HL-60 (cell line): Measurements from ENCODE around the gene SLC25A4.

Experiments
- GABPA ChIP-seq: IDR thresholded peaks from 2 replicates; pipeline ENCODE4 v1.6.1; 2012; ENCODE audit warnings: low read depth
- POLR2AphosphoS5 ChIP-seq: IDR thresholded peaks from 2 replicates; pipeline ENCODE4 v1.6.1; 2012; ENCODE audit warnings: low read depth
- TF ChIP-seq, protein P1 (sequence below): IDR thresholded peaks from one replicate; pipeline ENCODE4 v1.5.1; 2011; ENCODE audit warnings: low read length, control low read depth, inconsistent platforms; ENCODE audit not compliant: insufficient read depth

DNA sequence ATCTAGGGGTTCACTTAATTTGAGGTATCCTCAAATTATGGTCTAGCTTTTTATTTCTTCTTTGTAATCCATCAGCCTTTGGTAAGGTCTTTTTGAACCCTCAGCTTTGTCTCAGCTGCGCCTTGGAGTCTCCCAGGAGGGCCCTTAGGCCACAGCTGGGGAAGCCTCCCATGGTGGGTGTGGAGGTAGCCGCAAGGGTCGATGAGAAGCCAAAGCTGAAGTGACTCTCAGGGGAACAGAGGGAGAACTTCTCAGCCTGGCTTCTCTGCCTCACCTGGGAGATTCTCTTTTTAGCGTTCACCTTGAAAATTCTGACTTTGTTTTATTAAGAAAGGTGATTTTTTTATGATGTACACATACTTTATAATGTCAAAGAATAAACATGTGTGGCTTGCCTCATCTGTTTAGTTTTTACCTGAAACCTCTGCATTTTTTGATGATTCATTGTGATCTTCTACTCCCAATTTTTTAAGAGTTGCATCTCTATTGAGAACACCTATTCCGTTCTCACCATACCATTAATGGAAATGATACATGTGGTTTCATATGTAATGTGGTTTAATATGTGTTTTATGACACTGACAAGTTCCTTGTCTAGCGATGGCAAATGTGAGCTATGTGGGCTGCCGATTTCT lies 25.6 kb upstream of the SLC25A4 start:
- TF ChIP-seq, protein P1, sequence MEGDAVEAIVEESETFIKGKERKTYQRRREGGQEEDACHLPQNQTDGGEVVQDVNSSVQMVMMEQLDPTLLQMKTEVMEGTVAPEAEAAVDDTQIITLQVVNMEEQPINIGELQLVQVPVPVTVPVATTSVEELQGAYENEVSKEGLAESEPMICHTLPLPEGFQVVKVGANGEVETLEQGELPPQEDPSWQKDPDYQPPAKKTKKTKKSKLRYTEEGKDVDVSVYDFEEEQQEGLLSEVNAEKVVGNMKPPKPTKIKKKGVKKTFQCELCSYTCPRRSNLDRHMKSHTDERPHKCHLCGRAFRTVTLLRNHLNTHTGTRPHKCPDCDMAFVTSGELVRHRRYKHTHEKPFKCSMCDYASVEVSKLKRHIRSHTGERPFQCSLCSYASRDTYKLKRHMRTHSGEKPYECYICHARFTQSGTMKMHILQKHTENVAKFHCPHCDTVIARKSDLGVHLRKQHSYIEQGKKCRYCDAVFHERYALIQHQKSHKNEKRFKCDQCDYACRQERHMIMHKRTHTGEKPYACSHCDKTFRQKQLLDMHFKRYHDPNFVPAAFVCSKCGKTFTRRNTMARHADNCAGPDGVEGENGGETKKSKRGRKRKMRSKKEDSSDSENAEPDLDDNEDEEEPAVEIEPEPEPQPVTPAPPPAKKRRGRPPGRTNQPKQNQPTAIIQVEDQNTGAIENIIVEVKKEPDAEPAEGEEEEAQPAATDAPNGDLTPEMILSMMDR, result no peak
- no peak for TF ChIP-seq GABPA
- TF ChIP-seq POLR2AphosphoS5, result no peak
